PC-9 (cell line): Measurements from ENCODE around the gene DMKN. TPM values are rescaled to one million over a fixed set of nuclear protein-coding genes. Genes with fewer than 3 reads are reported as not detected.

ENCODE experiments used
- BruUV-seq: library from RNA; stranded (reverse); fragments of 400-500 nt; replicated peaks from 2 replicates; lab custom pipeline; 2021; lab: Mats Ljungman, UMichigan
- CTCF ChIA-PET: fragments of 300-600 bp; sonication (Branson Sonifier 250); formaldehyde crosslinking; loops from one replicate; lab custom pipeline; 2022; ENCODE audit warnings: antibody characterized with exemption; lab: Charles Lee
- POLR2A ChIA-PET: fragments of 300-600 bp; sonication (Branson Sonifier 250); formaldehyde crosslinking; loops from one replicate; lab custom pipeline; 2022; ENCODE audit warnings: antibody characterized with exemption; ENCODE audit not compliant: unreplicated experiment; lab: Charles Lee
- DNase-seq, 2 experiments: peaks; one replicate each; pipeline versions ENCODE4 v3.0.0 to v3.0.0-alpha.2; 2015 to 2022; ENCODE audit warnings: mixed read lengths in 1 of 2
- H2AFZ ChIP-seq: fragments of 200-600 bp; sonication (generic); 2 replicates; pipeline ENCODE4 v1.8.1; 2017; ENCODE audit warnings: antibody characterized with exemption
- H3F3A ChIP-seq: fragments of 200-600 bp; sonication (generic); 2 replicates; pipeline ENCODE4 v1.8.1; 2017; ENCODE audit warnings: antibody characterized with exemption, mild to moderate bottlenecking, low read depth; ENCODE audit not compliant: insufficient read depth
- H3K27ac ChIP-seq: fragments of 200-600 bp; sonication (generic); 2 replicates; pipeline ENCODE4 v1.6.1; 2016; ENCODE audit warnings: mixed run types
- H3K27me3 ChIP-seq: fragments of 200-600 bp; sonication (generic); 2 replicates; pipeline ENCODE4 v1.6.1; 2016; ENCODE audit warnings: low read depth, mixed run types; ENCODE audit not compliant: insufficient read depth
- H3K36me3 ChIP-seq: fragments of 200-600 bp; sonication (generic); 2 replicates; pipeline ENCODE4 v1.6.1; 2016; ENCODE audit warnings: low read depth, mixed run types
- H3K4me1 ChIP-seq: fragments of 200-600 bp; sonication (generic); replicated peaks from 2 replicates; pipeline ENCODE4 v1.6.1; 2016; ENCODE audit warnings: mixed run types; ENCODE audit not compliant: insufficient read depth
- H3K4me2 ChIP-seq: fragments of 200-600 bp; sonication (generic); 2 replicates; pipeline ENCODE4 v1.6.1; 2017; ENCODE audit warnings: mixed run types
- H3K4me3 ChIP-seq: fragments of 200-600 bp; sonication (generic); 2 replicates; pipeline ENCODE4 v1.6.1; 2016; ENCODE audit warnings: mixed run types
- H3K79me2 ChIP-seq: fragments of 200-600 bp; sonication (generic); 2 replicates; pipeline ENCODE4 v1.6.1; 2017; ENCODE audit warnings: low read depth, mixed run types
- H3K9me2 ChIP-seq: fragments of 200-600 bp; sonication (generic); 2 replicates; pipeline ENCODE4 v1.8.1; 2017; ENCODE audit warnings: mild to moderate bottlenecking; ENCODE audit not compliant: insufficient read depth
- H3K9me3 ChIP-seq: fragments of 200-600 bp; sonication (generic); 2 replicates; pipeline ENCODE4 v1.8.1; 2016; ENCODE audit warnings: low read depth; ENCODE audit not compliant: insufficient read depth
- H4K20me1 ChIP-seq: fragments of 200-600 bp; sonication (generic); 2 replicates; pipeline ENCODE4 v1.8.1; 2017; ENCODE audit not compliant: insufficient read depth
- CTCF ChIP-seq: fragments of 200-600 bp; sonication (generic); conservative IDR thresholded peaks from 2 replicates; pipeline ENCODE4 v1.6.1; 2017; ENCODE audit warnings: mixed run types, antibody characterized with exemption, mild to moderate bottlenecking, moderate library complexity
- EZH2 ChIP-seq: fragments of 200-600 bp; sonication (generic); IDR thresholded peaks from 2 replicates; pipeline ENCODE4 v1.8.0; 2017; ENCODE audit warnings: antibody characterized with exemption, low read depth
- intact Hi-C: fragments of 100-400 bp; cut with micrococcal nuclease; formaldehyde crosslinking; loops from one replicate; pipeline ENCODE4 v1.10.0; 2022; ENCODE audit not compliant: unreplicated experiment
- total RNA-seq: library from RNA; stranded (reverse); gene quantifications from 2 replicates; pipeline ENCODE4 v1.2.3, GENCODE V29; 2021

The DMKN gene
- total RNA-seq, 1 experiment from 2014 or later, result 135 TPM

GRCh38 chr19:35500611-35501010 is 12.8 kb downstream of the DMKN start:
- no peaks in the 10 kb centered on the region for H3K79me2 ChIP-seq
- H3F3A ChIP-seq, result peaks cover 6% of the 10 kb centered on the region; the same call in 1 of the 2 replicates
- no peak for DNase-seq
- no peaks in the 10 kb centered on the region for H3K27me3 ChIP-seq
- H3K9me3 ChIP-seq, result no peaks in the 10 kb centered on the region
- ChIA-PET CTCF (no interaction called here), POLR2A (no interaction called here)
- no peak overlapping the region for H2AFZ ChIP-seq
- TF ChIP-seq CTCF, result no peak
- TF ChIP-seq EZH2, result no peak
- H3K4me1 ChIP-seq, result no peaks in the 10 kb centered on the region
- intact Hi-C loops, result no loop called here
- no peaks in the 10 kb centered on the region; the same call in 1 of the 2 replicates for H4K20me1 ChIP-seq
- no peak overlapping the region for H3K27ac ChIP-seq
- BruUV-seq, result no TSS peak
- H3K4me3 ChIP-seq, result no peak overlapping the region
- H3K36me3 ChIP-seq, result peaks cover 6% of the 10 kb centered on the region; the same call in 1 of the 2 replicates
- no peak overlapping the region for H3K4me2 ChIP-seq
- no peaks in the 10 kb centered on the region for H3K9me2 ChIP-seq

DNA sequence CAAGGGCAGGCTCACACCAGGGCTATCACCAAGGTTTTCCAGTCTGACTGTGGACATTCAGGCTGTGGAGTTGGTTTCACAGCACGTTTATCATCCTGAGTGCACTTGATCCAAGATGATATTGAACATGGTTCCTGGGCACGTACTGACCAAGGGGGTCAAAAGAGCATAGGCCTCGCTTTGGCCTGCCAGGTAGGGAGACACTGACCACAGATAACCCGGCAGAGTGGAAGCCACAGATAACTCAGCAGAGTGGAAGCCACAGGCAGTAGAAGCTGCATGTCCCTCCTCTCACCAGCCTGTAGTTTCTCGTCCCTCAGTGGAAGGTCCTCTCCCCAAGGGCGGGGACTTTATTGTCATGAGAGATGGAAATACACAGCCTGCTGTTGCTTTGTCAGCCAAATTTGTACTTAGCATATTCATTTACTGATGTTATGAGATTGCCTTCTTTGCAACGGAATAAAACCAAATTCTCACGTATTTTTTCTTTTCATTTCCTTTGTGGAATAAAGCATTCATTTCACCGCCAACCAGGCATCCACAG is 14.4 kb downstream of the DMKN start:
- no peak for TF ChIP-seq CTCF
- TF ChIP-seq EZH2, result no peak
- Histone ChIP-seq H3K36me3 (no peaks in the 10 kb centered on the region), H3K9me2 (no peaks in the 10 kb centered on the region), H3K4me3 (no peak overlapping the region), H2AFZ (no peak overlapping the region), H3K79me2 (no peaks in the 10 kb centered on the region), H3F3A (peaks cover 6% of the 10 kb centered on the region; the same call in 1 of the 2 replicates), H3K9me3 (no peaks in the 10 kb centered on the region), H3K27ac (no peak overlapping the region), H3K4me2 (no peak overlapping the region), H3K4me1 (no peaks in the 10 kb centered on the region), H4K20me1 (no peaks in the 10 kb centered on the region; the same call in 1 of the 2 replicates), H3K27me3 (no peaks in the 10 kb centered on the region)
- intact Hi-C loops, result no loop called here
- ChIA-PET CTCF (no interaction called here), POLR2A (no interaction called here)
- DNase-seq, result no peak
- no TSS peak for BruUV-seq

DNA sequence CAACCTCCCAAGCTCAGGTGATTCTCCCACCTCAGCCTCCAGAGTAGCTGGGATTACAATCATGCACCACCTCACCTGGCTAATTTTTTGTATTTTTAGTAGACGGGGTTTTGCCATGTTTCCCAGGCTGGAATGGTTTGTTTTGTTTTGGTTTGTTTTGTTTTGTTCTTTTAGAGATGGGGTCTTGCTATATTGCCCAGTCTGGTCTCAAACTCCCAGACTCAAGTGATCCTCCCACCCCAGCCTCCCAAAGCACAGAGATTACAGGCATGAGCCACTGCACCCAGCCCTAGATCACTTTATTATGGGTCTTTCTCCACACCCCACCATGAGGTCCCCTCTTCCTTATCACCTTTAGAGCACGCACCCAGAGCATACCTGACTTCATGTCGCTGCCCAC is 15.2 kb downstream of the DMKN start:
- no peaks in the 10 kb centered on the region for H3K4me1 ChIP-seq
- H2AFZ ChIP-seq, result no peak overlapping the region
- H3K79me2 ChIP-seq, result no peaks in the 10 kb centered on the region
- intact Hi-C loops, result no loop called here
- H3K9me3 ChIP-seq, result no peaks in the 10 kb centered on the region
- no peaks in the 10 kb centered on the region for H3K9me2 ChIP-seq
- BruUV-seq, result no TSS peak
- H3F3A ChIP-seq, result peaks cover 6% of the 10 kb centered on the region; the same call in 1 of the 2 replicates
- no peak overlapping the region for H3K4me2 ChIP-seq
- H3K27me3 ChIP-seq, result no peaks in the 10 kb centered on the region
- TF ChIP-seq CTCF, result no peak
- H3K4me3 ChIP-seq, result no peak overlapping the region
- no peaks in the 10 kb centered on the region; the same call in 1 of the 2 replicates for H4K20me1 ChIP-seq
- CTCF ChIA-PET, result no interaction called here
- no peak overlapping the region for H3K27ac ChIP-seq
- DNase-seq, result no peak
- POLR2A ChIA-PET, result no interaction called here
- no peaks in the 10 kb centered on the region for H3K36me3 ChIP-seq
